Endothelial cell of umbilical vein (primary cell): ENCODE measurements around the gene OR56A1. TPM values are rescaled to one million over a fixed set of nuclear protein-coding genes. Genes with fewer than 3 reads are reported as not detected.
"Not testable (repeated sequence)": the region's sequence is repeated elsewhere in the genome, so short reads cannot be mapped to it uniquely, and the experiment has no call there.

Experiments used
- BruUV-seq: library from RNA; stranded (reverse); fragments of 400-500 nt; replicated peaks from 2 replicates; lab custom pipeline; 2021; lab: Mats Ljungman, UMichigan
- CTCF ChIA-PET: fragments of 300-600, 350-600 bp; sonication (Branson Sonifier 250); formaldehyde crosslinking; loops from one replicate; lab custom pipeline; 2021; ENCODE audit warnings: antibody characterized with exemption, inconsistent platforms; lab: Charles Lee
- POLR2A ChIA-PET: fragments of 300-600, 350-600 bp; sonication (Branson Sonifier 250); formaldehyde crosslinking; loops from one replicate; lab custom pipeline; 2021; ENCODE audit warnings: antibody characterized with exemption, inconsistent platforms; lab: Charles Lee
- DNase-seq: peaks from one replicate; pipeline ENCODE4 v3.0.0-alpha.2; 2011; ENCODE audit warnings: low read depth, low spot score
- FAIRE-seq: peaks from 2 replicates; lab custom pipeline; 2011; peaks lifted over from hg19 to GRCh38; lab: Jason Lieb, UNC
- H2AFZ ChIP-seq: 2 replicates; pipeline ENCODE4 v1.6.0; 2012; ENCODE audit warnings: low read depth, low read length, control low read depth, inconsistent platforms
- H3K27ac ChIP-seq: 2 replicates; pipeline ENCODE4 v1.5.1; 2011; ENCODE audit warnings: low read depth, mild to moderate bottlenecking, control low read depth, low read length, moderate library complexity; ENCODE audit not compliant: insufficient read depth
- H3K27me3 ChIP-seq, 2 experiments: 2 replicates each; pipeline versions ENCODE4 v1.6.0 to v1.6.1; 2011; ENCODE audit warnings: low read length in 2 of 2, mixed read lengths in 1 of 2; ENCODE audit not compliant: control insufficient read depth in 2 of 2, insufficient read depth in 2 of 2
- H3K36me3 ChIP-seq, 2 experiments: 2 replicates in 1 of 2; 3 replicates in 1 of 2; pipeline ENCODE4 v1.5.1; 2011; ENCODE audit warnings: low read length in 2 of 2, mild to moderate bottlenecking in 1 of 2, moderate library complexity in 1 of 2; ENCODE audit not compliant: control insufficient read depth in 2 of 2, insufficient read depth in 2 of 2; ENCODE audit errors: extremely low read depth in 1 of 2
- H3K4me1 ChIP-seq: 3 replicates; pipeline ENCODE4 v1.5.1; 2011; ENCODE audit warnings: mild to moderate bottlenecking, low read length; ENCODE audit not compliant: control insufficient read depth, insufficient read depth; ENCODE audit errors: extremely low read depth
- H3K4me2 ChIP-seq: 2 replicates; pipeline ENCODE4 v1.6.1; 2011; ENCODE audit warnings: low read length, control low read depth, mixed read lengths; ENCODE audit not compliant: insufficient read depth
- H3K4me3 ChIP-seq, 3 experiments: fragments of 200-600 bp in 1 of 3; sonication (generic), shearing (Covaris generic) in 1 of 3; replicated peaks in 1 of 3; 2 replicates each; pipeline ENCODE4 v1.5.1; 2011 to 2016; ENCODE audit warnings: control low read depth in 3 of 3, low read length in 3 of 3, mild to moderate bottlenecking in 2 of 3, inconsistent platforms in 1 of 3, low read depth in 1 of 3, moderate library complexity in 1 of 3; ENCODE audit not compliant: insufficient read depth in 1 of 3
- H3K79me2 ChIP-seq: 2 replicates; pipeline ENCODE4 v1.6.0; 2012; ENCODE audit warnings: low read length, inconsistent platforms; ENCODE audit not compliant: control insufficient read depth, insufficient read depth
- H3K9ac ChIP-seq: replicated peaks from 2 replicates; pipeline ENCODE3; 2011; ENCODE audit warnings: low read length, control low read depth; ENCODE audit not compliant: insufficient read depth; ENCODE audit errors: extremely low read depth
- H3K9me1 ChIP-seq: replicated peaks from 3 replicates; pipeline ENCODE4 v1.6.0; 2011; ENCODE audit warnings: mild to moderate bottlenecking, low read length; ENCODE audit not compliant: control insufficient read depth, insufficient read depth; ENCODE audit errors: extremely low read depth
- H3K9me3 ChIP-seq: replicated peaks from 2 replicates; pipeline ENCODE4 v1.5.1; 2012; ENCODE audit warnings: low read length, inconsistent platforms; ENCODE audit not compliant: control insufficient read depth, insufficient read depth
- H4K20me1 ChIP-seq: replicated peaks from 2 replicates; pipeline ENCODE3; 2011; ENCODE audit warnings: mild to moderate bottlenecking, low read length; ENCODE audit not compliant: control insufficient read depth, insufficient read depth; ENCODE audit errors: extremely low read depth
- CTCF ChIP-seq, 2 donors: IDR thresholded peaks; 1 replicate in 1 of 2; 2 replicates in 1 of 2; pipeline ENCODE4 v1.5.1; 2011; ENCODE audit warnings: low read length in 2 of 2, mild to moderate bottlenecking in 2 of 2, moderate library complexity in 2 of 2, control low read depth in 1 of 2, inconsistent platforms in 1 of 2, low read depth in 1 of 2; ENCODE audit not compliant: insufficient read depth in 1 of 2; ENCODE audit errors: extremely low read depth in 1 of 2
- FOS ChIP-seq: IDR thresholded peaks from 2 replicates; pipeline ENCODE4 v1.6.1; 2011; ENCODE audit warnings: mild to moderate bottlenecking, low read length, moderate library complexity, borderline replicate concordance; ENCODE audit not compliant: insufficient read depth
- JUN ChIP-seq: IDR thresholded peaks from 2 replicates; pipeline ENCODE4 v1.6.1; 2011; ENCODE audit warnings: borderline replicate concordance, low read depth; ENCODE audit not compliant: insufficient read length, insufficient read depth
- MYC ChIP-seq: IDR thresholded peaks from one replicate; pipeline ENCODE4 v1.6.1; 2011; ENCODE audit warnings: mild to moderate bottlenecking, low read depth, low read length
- POLR2AphosphoS5 ChIP-seq: IDR thresholded peaks from 2 replicates; pipeline ENCODE4 v1.6.1; 2012; ENCODE audit warnings: low read depth, mild to moderate bottlenecking, control low read depth, low read length, moderate library complexity; ENCODE audit not compliant: insufficient read depth
- dilution Hi-C: fragments of 300-500 bp; cut with MboI; formaldehyde crosslinking; loops from one replicate; pipeline ENCODE4 v1.15.0; 2019; ENCODE audit warnings: low sequenced_read_pairs; ENCODE audit not compliant: extremely low pct_ligation_motif_present
- intact Hi-C: fragments of 100-400 bp; cut with micrococcal nuclease; formaldehyde crosslinking; loops from one replicate; pipeline ENCODE4 v1.10.0; 2022
- polyA plus RNA-seq, 4 experiments: library from polyadenylated mRNA; depleted of rRNA in 3 of 4; stranded (reverse) in 3 of 4; unstranded in 1 of 4; fragments of >200 nt; gene quantifications; 2 replicates each; pipeline versions ENCODE4 v1.2.1 to v1.2.3, GENCODE V29; 2011 to 2012; ENCODE audit warnings: missing spikeins in 1 of 4
- total RNA-seq: library from RNA; stranded (reverse); gene quantifications from 2 replicates; pipeline ENCODE4 v1.2.3, GENCODE V29; 2021

The OR56A1 gene
- total and polyA plus RNA-seq, 2 donors (not counting 3 experiments of a cell fraction or from before 2014, with no cell fraction given), result not detected

GRCh38 chr11:6077723-6078122 lies 47.2 kb upstream of the OR56A1 start:
- Histone ChIP-seq H3K4me1 (no peaks in the 10 kb centered on the region), H3K4me2 (no peak overlapping the region), H2AFZ (no peak overlapping the region), H3K9me3 (no peaks in the 10 kb centered on the region), H4K20me1 (no peaks in the 10 kb centered on the region), H3K9ac (no peak overlapping the region), H3K27me3 (no peaks in the 10 kb centered on the region), H3K4me3 (no peak overlapping the region), H3K27ac (no peak overlapping the region), H3K9me1 (no peaks in the 10 kb centered on the region), H3K79me2 (no peaks in the 10 kb centered on the region), H3K36me3 (no peaks in the 10 kb centered on the region)
- ChIA-PET POLR2A (no interaction called here), CTCF (no interaction called here)
- dilution Hi-C loops (no loop called here), intact Hi-C loops (no loop called here)
- no TSS peak for BruUV-seq
- no peak for DNase-seq
- TF ChIP-seq MYC (no peak), POLR2AphosphoS5 (no peak), JUN (no peak), CTCF (IDR thresholded peaks at IDR 0.05; ENCODE audit: extremely low read depth in 1 of 2, insufficient read depth in 1 of 2, low read depth in 1 of 2, low read length in 2 of 2) (no peak), FOS (no peak)
- no peak for FAIRE-seq

GRCh38 chr11:6076443-6076842 lies 45.9 kb upstream of the OR56A1 start:
- not testable (repeated sequence) for H3K79me2 ChIP-seq, H3K27ac ChIP-seq

More at GRCh38 chr11:6076443-6076842, 45.9 kb upstream of the OR56A1 start:
- H3K4me2 ChIP-seq, H3K9me3 ChIP-seq, H3K9me1 ChIP-seq, DNase-seq, FAIRE-seq, CTCF ChIA-PET, BruUV-seq, H4K20me1 ChIP-seq, H3K4me3 ChIP-seq, dilution Hi-C loops, H2AFZ ChIP-seq, H3K36me3 ChIP-seq, H3K4me1 ChIP-seq, intact Hi-C loops, H3K9ac ChIP-seq, H3K27me3 ChIP-seq, POLR2A ChIA-PET: not testable (repeated sequence)
